NB4 (cell line): Measurements from ENCODE around the gene PLCB4.
A peak's percentile ranks its signal among the peaks of the same experiment; 100 is the strongest.

Experiments used
- DNase-seq: peaks from one replicate; pipeline ENCODE4 v3.0.0; 2010; ENCODE audit warnings: low read depth
- H3K4me3 ChIP-seq: one replicate; pipeline ENCODE4 v1.5.1; 2011; ENCODE audit warnings: mild to moderate bottlenecking, low read depth, low read length, moderate library complexity
- MYC ChIP-seq: IDR thresholded peaks from 2 replicates; pipeline ENCODE4 v1.6.1; 2011; ENCODE audit warnings: low read depth, low read length
- POLR2A ChIP-seq: IDR thresholded peaks from 2 replicates; pipeline ENCODE4 v1.6.1; 2011; ENCODE audit warnings: mild to moderate bottlenecking; ENCODE audit not compliant: insufficient read length; ENCODE audit errors: extremely low read depth
- TF ChIP-seq, protein P1 (sequence below): IDR thresholded peaks from 2 replicates; pipeline ENCODE4 v1.6.1; 2011; ENCODE audit warnings: low read depth, low read length
- TF ChIP-seq, protein P2 (sequence below): IDR thresholded peaks from one replicate; pipeline ENCODE4 v1.5.1; 2012; ENCODE audit warnings: low read depth, low read length

Gene PLCB4

DNA sequence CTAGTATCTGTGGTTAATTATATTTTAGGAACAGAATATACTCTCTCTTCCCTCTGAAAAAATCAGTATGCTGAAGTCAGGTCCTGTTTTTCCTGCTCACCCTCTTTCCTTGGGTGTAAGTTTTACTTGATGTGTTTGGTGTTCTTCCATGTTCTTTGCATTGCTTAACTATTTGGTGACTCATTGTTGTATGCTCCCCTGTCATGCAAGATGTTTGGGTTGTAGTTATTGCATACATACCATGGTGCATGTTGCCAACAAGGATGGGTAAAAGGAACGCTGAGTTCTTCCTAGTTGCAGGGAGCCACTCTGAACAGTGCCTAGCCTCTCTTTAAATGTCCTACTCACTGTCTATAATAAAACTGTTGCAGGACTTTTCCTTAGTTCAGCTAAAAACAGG, 237.6 kb downstream of the PLCB4 start:
- no peak for TF ChIP-seq POLR2A
- TF ChIP-seq, protein P1, sequence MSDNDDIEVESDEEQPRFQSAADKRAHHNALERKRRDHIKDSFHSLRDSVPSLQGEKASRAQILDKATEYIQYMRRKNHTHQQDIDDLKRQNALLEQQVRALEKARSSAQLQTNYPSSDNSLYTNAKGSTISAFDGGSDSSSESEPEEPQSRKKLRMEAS: no peak
- no peak for TF ChIP-seq MYC
- TF ChIP-seq, protein P2, sequence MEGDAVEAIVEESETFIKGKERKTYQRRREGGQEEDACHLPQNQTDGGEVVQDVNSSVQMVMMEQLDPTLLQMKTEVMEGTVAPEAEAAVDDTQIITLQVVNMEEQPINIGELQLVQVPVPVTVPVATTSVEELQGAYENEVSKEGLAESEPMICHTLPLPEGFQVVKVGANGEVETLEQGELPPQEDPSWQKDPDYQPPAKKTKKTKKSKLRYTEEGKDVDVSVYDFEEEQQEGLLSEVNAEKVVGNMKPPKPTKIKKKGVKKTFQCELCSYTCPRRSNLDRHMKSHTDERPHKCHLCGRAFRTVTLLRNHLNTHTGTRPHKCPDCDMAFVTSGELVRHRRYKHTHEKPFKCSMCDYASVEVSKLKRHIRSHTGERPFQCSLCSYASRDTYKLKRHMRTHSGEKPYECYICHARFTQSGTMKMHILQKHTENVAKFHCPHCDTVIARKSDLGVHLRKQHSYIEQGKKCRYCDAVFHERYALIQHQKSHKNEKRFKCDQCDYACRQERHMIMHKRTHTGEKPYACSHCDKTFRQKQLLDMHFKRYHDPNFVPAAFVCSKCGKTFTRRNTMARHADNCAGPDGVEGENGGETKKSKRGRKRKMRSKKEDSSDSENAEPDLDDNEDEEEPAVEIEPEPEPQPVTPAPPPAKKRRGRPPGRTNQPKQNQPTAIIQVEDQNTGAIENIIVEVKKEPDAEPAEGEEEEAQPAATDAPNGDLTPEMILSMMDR: no peak
- no peak overlapping the region for H3K4me3 ChIP-seq
- DNase-seq: peak; percentile 10

DNA sequence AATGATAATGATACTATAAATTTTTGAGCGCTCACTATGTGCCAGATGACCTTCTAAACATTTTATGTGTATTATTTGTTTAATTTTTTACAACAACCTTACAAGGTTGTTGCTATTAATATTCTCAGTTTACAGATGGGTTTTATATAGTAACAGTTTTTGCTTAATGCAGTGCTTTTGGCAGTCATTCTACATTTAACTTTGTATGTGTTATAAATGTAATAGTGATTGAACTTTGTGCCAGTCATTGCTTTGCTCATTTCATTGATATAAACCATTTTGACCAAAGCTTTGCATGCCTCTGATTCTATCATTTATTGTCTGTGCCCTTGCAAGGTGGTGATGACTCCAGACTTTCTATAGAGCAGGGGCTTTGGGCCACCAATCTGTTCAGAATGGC, 239.2 kb downstream of the PLCB4 start:
- no peak for DNase-seq
- TF ChIP-seq, protein P1: no peak
- TF ChIP-seq MYC: no peak
- TF ChIP-seq POLR2A: no peak
- TF ChIP-seq, protein P2: no peak
- no peak overlapping the region for H3K4me3 ChIP-seq

DNA sequence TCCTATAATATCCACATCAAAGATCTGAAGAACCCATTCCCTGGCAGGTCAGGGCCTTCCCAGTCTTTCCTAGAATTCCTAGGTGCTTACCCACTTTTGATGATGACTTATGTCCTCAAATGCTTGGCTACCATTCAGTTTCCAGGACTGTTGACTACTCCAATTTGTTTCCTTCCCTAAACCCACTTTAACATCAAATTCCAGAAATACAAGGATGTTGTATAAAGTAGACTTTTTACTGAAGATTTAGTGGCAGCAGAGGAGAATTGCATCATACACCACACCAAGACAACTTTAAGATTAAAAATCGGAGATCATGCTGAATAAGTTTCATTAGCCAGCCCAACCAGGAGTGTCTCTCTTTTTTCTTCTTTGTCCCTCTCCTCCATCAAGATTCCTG, 242.2 kb downstream of the PLCB4 start:
- no peak for TF ChIP-seq MYC
- TF ChIP-seq, protein P1: no peak
- TF ChIP-seq POLR2A: no peak
- TF ChIP-seq, protein P2: no peak
- no peak overlapping the region for H3K4me3 ChIP-seq
- no peak for DNase-seq

DNA sequence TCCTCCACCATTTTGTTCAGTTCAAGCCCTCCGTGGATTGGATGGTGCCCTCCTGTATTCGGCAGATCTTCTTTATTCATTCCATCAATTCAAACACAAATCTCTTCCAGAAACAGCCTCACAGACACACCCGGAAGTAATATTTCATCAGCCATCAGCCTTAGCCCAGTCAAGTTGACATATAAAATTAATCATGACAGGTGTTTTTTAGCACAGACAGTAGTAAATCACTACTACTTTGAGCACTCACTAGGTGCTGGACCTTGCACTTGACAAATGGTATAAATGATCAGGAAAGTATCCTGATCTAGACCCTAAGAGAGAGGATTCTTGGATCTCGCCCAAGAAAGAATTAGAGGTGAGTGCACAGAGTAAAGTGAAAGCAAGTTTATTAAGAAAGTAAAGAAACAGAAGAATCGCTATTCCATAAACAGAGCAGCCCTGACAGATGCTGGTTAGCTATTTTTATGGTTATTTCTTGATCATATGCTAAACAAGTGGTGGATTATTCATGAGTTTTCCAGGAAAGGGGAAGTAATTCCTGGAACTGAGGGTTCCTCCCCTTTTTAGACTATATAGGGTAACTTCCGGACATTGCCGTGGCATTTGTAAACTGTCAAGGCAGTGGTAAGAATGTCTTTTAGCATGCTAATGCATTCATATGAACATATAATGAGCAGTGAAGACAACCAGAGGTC, 250.9 kb downstream of the PLCB4 start:
- DNase-seq: no peak
- H3K4me3 ChIP-seq: no peak overlapping the region

DNA sequence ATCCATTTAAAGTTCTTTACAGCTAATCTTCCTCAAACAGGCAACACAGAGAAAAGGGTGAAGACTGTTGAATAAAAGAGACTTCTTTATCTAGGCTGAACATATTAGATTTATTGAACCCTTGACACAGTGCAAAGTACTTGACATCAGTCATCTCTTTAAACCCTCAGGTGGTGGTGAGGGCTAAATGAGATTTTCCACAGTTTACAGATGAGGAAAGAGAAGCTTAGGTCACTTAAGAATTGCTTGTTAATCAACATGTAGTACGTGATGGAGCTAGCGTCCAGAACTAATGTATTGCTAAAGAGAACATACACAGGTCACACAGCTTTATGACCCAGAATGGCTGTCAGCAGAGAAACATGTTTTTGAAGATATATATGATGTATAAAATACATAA, 252.1 kb downstream of the PLCB4 start:
- TF ChIP-seq, protein P1: no peak
- TF ChIP-seq, protein P2: no peak
- no peak for TF ChIP-seq POLR2A
- TF ChIP-seq MYC: no peak
- DNase-seq: no peak
- H3K4me3 ChIP-seq: no peak overlapping the region

More for the DNA sequence above, 250.9 kb downstream of the PLCB4 start:
- TF ChIP-seq, protein P2: no peak
- TF ChIP-seq POLR2A: no peak
- TF ChIP-seq, protein P1: no peak
- no peak for TF ChIP-seq MYC
